ENCODE results near the gene PPARG.

DNA sequence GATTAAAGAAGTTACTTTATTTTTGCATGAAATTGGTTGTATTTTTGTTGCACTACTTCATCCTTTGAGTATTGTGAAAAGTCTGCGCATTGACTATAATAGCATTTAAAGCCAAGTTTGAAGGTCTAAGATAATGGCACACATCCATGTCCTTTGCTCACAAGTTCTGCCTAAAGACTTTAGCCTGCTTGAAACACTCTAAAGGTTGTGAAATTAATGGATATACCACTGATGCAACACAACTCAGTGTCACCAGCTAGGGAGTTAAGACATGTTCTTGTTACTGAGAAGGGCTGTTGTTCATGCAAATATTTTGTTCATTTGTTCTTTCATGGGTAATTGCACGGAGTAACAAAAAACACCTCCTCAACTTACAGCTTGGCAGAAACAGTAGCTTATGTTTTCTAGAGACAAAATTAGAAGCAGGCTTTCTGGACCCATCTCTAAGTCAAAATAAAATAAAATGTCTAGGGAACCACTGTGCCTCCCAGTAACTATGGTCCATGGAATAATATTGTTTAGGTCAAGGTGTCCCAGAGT is 83.9 kb downstream of the PPARG start:
- no peak for TF ChIP-seq CTCF (IDR thresholded peaks at IDR 0.05)
- TF ChIP-seq POLR2A (IDR thresholded peaks at IDR 0.05): no peak
- no peak for TF ChIP-seq EP300 (IDR thresholded peaks at IDR 0.05)
